Subcutaneous adipose tissue (tissue), 4 donors: ENCODE results near the gene ITGB7. TPM values are rescaled to one million over a fixed set of nuclear protein-coding genes. Genes with fewer than 3 reads are reported as not detected.

Experiments
- total RNA-seq, 4 donors: library from RNA; depleted of rRNA; stranded (reverse); fragments of >200 nt; gene quantifications; one replicate each; pipeline ENCODE4 v1.1.0, GENCODE V29; 2016
- TF ChIP-seq, protein P1 (sequence below): fragments of 450-650 bp; IDR thresholded peaks from one replicate; pipeline ENCODE4 v1.5.1; 2016; ENCODE audit warnings: low read depth, mild to moderate bottlenecking, control low read depth, antibody characterized with exemption, moderate library complexity

Gene ITGB7
- total RNA-seq, 4 donors from 2014 or later = 0.49 to 8.1 (median 3.0) TPM

DNA sequence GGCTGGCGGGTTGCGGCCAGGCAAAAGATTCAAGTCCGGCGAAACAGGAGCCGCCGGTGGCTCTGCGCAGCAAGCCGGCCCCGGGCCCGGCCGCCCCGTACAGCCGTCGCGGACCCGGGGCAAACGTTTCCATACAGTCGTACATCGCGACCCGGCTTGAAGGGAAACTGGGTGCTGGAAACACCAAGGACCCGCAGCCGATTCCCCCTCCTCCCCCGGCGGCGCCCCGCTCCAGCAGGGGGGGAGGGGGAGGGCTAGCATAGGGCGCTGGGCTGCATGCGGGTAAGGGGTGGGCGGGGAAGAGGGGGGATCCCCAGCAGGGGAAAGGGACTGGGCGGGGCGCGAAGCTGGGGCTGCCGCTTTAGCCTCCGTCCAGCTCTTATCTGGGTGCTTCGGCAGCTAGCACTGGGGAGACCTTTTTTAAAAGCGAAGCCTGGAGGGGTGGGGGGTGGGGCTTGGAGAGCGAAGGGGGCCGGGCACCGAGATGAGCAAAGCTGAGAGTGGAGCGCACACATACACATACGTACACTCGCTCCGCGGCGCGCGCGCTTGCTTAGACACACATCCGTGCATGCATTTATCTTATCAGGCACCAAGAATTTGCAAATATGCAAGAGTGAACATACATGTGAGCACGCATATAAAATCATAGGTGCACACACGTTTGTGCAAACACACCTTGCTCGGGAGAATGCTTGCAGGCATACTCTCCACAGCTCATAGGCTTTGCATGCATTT, 13.1 kb upstream of the ITGB7 start:
- TF ChIP-seq, protein P1, sequence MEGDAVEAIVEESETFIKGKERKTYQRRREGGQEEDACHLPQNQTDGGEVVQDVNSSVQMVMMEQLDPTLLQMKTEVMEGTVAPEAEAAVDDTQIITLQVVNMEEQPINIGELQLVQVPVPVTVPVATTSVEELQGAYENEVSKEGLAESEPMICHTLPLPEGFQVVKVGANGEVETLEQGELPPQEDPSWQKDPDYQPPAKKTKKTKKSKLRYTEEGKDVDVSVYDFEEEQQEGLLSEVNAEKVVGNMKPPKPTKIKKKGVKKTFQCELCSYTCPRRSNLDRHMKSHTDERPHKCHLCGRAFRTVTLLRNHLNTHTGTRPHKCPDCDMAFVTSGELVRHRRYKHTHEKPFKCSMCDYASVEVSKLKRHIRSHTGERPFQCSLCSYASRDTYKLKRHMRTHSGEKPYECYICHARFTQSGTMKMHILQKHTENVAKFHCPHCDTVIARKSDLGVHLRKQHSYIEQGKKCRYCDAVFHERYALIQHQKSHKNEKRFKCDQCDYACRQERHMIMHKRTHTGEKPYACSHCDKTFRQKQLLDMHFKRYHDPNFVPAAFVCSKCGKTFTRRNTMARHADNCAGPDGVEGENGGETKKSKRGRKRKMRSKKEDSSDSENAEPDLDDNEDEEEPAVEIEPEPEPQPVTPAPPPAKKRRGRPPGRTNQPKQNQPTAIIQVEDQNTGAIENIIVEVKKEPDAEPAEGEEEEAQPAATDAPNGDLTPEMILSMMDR = no peak

DNA sequence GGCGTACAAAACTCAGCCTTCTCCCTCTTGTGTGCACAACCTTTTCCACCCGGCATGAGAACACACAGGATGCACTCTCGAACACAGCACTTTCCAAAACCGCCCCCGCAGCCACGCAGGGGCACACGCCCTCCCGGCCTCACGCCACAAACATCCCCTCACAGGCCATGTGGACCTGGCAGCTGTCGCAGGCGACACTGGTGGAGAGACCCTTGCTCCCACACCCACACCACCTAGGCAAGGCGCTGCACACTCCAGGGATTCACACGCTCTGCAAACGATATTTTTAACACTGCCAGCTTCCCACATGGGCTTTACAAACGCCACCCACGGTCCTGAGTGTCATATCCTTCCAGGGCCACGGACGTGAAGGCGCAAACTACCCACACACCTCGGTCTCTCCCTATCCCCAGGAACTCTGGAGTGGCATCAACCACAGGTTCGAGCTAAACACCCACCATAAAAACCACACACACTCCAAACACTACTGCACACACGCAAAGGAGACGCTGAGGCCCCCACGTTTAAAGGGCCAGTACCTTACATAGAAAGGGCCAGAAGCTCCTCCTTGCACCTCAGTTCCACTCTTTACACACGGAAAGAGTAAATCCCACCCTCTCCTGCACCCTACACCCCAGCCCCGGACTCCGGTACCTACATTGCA, 12.4 kb upstream of the ITGB7 start:
- TF ChIP-seq, protein P1 = no peak

DNA sequence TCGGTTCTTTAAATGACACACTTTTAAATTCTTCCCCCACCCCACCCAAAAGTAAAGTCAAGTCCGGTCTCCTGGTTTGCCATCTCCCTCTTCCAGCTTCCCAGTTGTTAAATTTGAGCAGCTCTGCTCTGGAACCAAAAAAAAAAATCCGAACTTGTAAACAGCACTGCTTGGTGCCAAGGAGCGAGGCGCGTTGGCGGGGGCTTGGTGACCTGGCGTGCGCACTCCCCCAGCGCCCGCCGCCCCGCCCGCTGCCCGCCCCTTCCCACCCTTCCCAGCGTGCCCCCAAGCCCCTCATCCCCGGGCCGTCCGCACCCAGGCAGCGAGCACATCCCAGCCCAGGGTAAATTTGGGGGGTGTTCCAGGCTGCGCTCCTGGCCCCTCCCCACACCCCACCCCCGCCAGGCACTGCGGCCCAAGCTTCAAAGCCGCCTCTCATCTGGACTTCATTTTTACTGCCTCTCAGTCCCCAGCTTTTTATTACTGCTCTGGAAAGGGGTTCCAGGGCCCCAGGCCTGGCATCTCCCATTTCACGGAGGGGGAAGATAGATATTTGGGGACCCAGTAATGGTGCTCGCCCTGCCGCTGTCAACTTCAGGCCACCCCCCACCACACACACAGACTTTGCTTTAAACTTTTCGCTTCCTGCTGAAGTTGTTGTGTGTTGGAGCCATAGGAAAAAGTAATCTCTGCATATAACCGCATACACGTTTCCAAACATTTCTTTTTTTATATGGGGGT, 11.7 kb upstream of the ITGB7 start:
- TF ChIP-seq, protein P1 = no peak

DNA sequence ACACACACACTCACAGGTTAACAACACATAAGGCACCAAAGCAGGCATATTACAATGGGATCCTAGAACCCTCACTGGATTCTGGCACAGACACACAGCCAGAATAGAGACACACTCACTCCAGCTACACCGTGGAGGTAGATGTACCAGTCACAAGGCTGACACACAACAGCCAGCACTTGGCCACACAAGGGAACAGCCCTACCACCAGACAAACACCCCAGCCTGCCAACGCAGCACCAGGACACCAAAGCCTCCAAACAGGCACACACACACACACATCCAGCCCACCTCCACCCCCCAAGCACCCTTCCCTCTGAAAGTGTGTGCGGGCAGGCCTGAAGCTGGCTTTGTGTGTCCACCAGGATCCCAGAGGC, 10.9 kb upstream of the ITGB7 start:
- TF ChIP-seq, protein P1 = no peak

DNA sequence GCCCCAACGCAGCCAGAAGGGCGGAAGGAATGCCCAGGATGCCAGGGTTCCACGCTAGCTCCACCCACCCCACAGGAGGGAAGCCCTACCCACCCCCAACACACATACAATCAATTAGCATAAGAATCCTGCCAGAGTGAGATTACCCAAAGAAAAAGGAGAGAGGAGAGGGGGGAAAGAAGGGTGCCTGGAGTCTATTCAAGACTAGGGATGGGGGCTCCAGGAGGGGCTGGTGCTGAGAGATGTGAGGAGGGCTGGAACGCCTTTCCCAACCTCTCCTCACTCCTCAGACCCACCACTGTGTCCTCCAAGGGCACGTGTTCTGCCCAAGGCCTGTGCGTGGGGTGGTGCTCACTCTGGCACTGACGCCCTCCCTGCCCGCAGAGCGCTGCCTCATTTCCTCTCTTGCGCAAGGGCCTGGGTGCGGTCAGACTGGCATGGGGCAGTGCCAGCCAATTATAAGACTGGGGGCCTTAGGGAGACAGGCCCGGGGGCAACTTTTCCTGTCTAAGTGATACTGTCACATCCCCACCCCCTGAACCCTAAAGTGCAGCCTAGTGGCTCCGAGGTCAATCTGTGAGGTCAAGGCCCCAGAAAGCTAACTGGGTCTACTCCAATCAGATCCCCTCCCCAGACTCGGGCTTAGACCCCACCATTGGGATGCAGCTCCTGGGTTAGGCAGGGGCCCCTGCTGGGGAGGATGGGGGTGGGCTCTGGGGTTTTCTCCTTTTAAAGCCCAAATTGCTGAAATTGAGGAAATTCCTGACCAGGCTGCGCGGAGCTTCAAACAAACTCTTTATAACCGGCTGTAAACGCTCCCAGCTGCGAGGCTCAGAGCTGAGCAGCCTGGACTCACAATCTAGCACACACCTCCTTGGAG, 10.2 kb upstream of the ITGB7 start:
- TF ChIP-seq, protein P1 = no peak

DNA sequence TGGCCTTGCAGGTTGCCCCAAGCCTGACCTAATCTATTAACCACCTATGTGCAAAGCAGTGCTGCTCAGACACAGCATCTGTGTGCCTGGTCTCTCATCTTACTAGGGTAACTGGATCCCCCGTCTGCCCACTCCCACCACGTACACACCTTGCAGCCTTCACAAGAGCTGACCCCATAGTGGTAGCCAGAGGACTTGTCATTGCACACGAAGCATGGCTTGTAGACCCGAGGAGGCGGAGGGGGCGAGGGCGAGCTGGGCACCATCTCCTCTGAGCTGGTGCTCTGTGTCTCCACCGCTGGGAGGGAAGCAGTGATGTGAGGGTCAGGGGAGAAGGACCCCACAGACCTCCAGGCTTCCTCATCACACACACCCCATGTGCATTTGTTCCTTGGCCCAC, 8.4 kb upstream of the ITGB7 start:
- TF ChIP-seq, protein P1 = no peak
